ENCODE data around the gene CDC34.
A peak's percentile ranks its signal among the peaks of the same experiment; 100 is the strongest.

Gene CDC34

GRCh38 chr19:497869-498510 lies 33.6 kb upstream of the CDC34 start:
- DNase-seq (ENCODE audit: low read depth) = no peak

DNA sequence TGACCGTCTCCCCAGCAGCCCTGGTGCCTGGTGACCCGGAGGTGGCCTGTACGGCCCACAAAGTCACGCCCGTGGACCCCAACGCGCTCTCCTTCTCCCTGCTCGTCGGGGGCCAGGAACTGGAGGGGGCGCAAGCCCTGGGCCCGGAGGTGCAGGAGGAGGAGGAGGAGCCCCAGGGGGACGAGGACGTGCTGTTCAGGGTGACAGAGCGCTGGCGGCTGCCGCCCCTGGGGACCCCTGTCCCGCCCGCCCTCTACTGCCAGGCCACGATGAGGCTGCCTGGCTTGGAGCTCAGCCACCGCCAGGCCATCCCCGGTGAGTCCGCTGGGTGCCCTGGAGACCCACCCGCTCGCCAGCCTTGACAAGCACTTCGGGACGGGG lies 33.1 kb upstream of the CDC34 start:
- no peak for DNase-seq (ENCODE audit: low read depth)

- DNase-seq (ENCODE audit: low read depth) = no peak
Measured at GRCh38 chr19:498977-499623, 32.5 kb upstream of the CDC34 start.

- DNase-seq (ENCODE audit: low read depth) = no peak
Measured at GRCh38 chr19:501646-502045, 29.9 kb upstream of the CDC34 start.

DNA sequence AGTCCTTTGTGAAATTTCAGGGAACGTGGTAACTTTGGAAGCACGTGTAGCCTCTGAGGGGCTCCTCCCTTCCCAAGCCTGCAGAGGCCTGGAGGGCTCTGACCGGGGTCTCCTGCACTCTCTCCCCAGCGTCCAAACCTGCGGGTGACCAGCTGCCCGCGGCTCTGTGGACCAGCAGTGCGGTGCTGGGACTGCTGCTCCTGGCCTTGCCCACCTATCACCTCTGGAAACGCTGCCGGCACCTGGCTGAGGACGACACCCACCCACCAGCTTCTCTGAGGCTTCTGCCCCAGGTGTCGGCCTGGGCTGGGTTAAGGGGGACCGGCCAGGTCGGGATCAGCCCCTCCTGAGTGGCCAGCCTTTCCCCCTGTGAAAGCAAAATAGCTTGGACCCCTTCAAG lies 26.9 kb upstream of the CDC34 start:
- no peak for DNase-seq (ENCODE audit: low read depth)

GRCh38 chr19:506404-507285 lies 24.9 kb upstream of the CDC34 start:
- DNase-seq (ENCODE audit: low read depth) = peak; percentile 100

- DNase-seq (ENCODE audit: low read depth) = no peak
Measured at GRCh38 chr19:507286-508203, 24.0 kb upstream of the CDC34 start, which contains the start of gene TPGS1. Gene TPGS1 (plus strand): TSS chr19:507497. CDS start chr19:507507, 10 bp downstream.

- no peak for DNase-seq (ENCODE audit: low read depth)
Measured at GRCh38 chr19:508204-509150, 23.1 kb upstream of the CDC34 start.

DNA sequence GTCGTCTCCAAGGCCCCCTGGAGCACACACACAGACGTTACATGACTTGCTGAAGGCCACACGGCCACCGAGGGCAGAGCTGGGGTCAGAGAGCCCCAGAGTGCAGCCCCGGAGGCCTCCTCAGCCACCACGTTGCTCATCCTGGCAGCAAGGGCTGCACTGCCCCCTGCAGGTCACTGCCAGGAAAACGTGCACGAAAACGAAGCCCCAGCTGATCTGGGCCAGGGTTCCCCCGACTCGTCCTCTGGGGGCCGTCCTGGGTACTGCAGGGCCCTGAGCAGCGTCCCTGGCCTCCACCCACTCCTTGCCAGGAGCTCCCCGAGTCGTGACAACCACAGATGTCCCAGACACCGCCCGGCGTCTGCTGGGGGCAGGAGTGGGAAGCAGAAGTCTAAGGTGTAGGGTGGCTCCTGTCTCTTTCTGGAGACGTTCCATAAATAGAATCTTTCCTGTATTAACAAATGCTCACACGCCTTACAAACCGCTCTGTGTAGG lies 20.9 kb upstream of the CDC34 start:
- peak; percentile 21 for DNase-seq (ENCODE audit: low read depth)

GRCh38 chr19:511101-511851 lies 20.3 kb upstream of the CDC34 start:
- DNase-seq (ENCODE audit: low read depth) = no peak

- no peak for DNase-seq (ENCODE audit: low read depth)
Measured at GRCh38 chr19:512547-513365, 18.8 kb upstream of the CDC34 start.

GRCh38 chr19:513368-514165 lies 18.0 kb upstream of the CDC34 start:
- no peak for DNase-seq (ENCODE audit: low read depth)

GRCh38 chr19:514166-514663 lies 17.3 kb upstream of the CDC34 start:
- DNase-seq (ENCODE audit: low read depth) = no peak

- no peak for DNase-seq (ENCODE audit: low read depth)
Measured at GRCh38 chr19:517721-518597, 13.6 kb upstream of the CDC34 start.

DNA sequence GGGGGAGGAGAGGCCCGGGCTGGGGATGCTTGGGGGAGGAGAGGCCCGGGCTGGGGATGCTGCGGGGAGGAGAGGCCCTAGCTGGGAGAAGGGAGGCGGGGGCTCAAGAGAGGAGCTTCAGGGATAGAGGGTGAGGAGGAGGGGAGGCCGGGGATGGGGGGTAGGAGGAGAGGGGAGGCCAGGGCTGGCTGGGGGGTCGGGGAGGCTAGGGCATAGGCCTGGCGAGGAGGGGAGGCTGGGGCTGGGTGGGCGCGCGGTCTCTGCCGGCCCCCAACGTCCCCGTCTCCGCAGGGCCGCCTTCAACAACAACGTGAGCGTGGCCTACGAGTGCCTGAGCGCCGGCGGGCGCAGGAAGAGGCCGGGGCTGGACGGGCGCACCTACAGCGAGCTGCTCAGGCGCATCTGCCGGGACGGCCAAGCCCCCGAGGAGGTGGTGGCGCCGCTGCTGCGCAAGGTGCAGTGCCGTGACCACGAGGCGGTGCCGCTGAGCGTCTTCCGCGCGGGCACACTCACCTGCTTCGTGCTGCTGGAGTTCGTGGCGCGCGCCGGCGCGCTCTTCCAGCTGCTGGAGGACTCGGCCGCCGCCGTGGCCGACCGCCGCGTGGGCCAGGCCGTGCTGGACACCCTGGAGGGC lies 12.8 kb upstream of the CDC34 start:
- DNase-seq (ENCODE audit: low read depth) = no peak

DNA sequence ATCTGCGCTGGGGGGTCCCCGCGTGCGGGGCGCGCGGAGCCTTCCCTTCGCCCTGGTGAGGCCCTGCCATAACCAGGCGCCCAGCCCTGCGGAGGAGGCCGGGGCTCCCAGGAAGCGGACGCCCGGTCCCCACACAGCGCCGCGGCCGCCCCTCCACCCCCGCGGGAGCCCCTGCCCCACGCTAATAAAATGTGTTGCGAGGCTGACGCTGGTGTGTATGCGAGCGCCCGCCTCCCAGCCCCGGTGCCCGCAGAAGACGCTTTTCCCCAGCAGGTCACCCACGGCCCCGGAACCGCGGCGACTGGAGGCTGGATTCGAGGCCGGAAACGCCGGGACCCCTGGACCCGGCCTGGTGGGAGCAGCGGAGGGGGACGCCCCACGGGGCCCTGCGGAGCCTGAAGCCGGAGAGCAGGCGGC lies 12.1 kb upstream of the CDC34 start:
- DNase-seq (ENCODE audit: low read depth) = no peak

Measured in GM04503 (cell line).